Activated T-cell treated with anti-CD3 and anti-CD28 coated beads, Interleukin-2, amount 50 U/mL, for 24 hours (primary cell): ENCODE measurements around the gene OCA2.

ENCODE experiments used
- DNase-seq: peaks from one replicate; pipeline ENCODE4 v3.0.0-alpha.2; 2020
- H3K27ac Mint-ChIP-seq: 2 replicates; pipeline ENCODE4 v1.8.0; 2020; ENCODE audit warnings: mild to moderate bottlenecking, mixed read lengths
- H3K27me3 Mint-ChIP-seq: 2 replicates; pipeline ENCODE4 v1.8.0; 2020; ENCODE audit warnings: mixed read lengths
- H3K36me3 Mint-ChIP-seq: 2 replicates; pipeline ENCODE4 v1.8.0; 2020; ENCODE audit warnings: low read depth, mixed read lengths
- H3K4me1 Mint-ChIP-seq: 2 replicates; pipeline ENCODE4 v1.8.0; 2020; ENCODE audit warnings: low read depth, mixed read lengths
- H3K4me3 Mint-ChIP-seq: 2 replicates; pipeline ENCODE4 v1.8.0; 2020; ENCODE audit warnings: mild to moderate bottlenecking, moderate library complexity, mixed read lengths
- H3K9me3 Mint-ChIP-seq: 2 replicates; pipeline ENCODE4 v1.8.0; 2020; ENCODE audit warnings: mixed read lengths

Gene OCA2

GRCh38 chr15:27934782-27935181 lies 164.3 kb downstream of the OCA2 start:
- DNase-seq: no peak
- H3K27me3 Mint-ChIP-seq: no peaks in the 10 kb centered on the region
- H3K9me3 Mint-ChIP-seq: peaks cover 15% of the 10 kb centered on the region
- no peaks in the 10 kb centered on the region for H3K36me3 Mint-ChIP-seq
- no peaks in the 10 kb centered on the region for H3K4me1 Mint-ChIP-seq
- H3K4me3 Mint-ChIP-seq: no peak overlapping the region
- no peak overlapping the region for H3K27ac Mint-ChIP-seq

- H3K4me1 Mint-ChIP-seq: no peaks in the 10 kb centered on the region
- no peaks in the 10 kb centered on the region for H3K27me3 Mint-ChIP-seq
- no peak overlapping the region for H3K27ac Mint-ChIP-seq
- no peaks in the 10 kb centered on the region for H3K36me3 Mint-ChIP-seq
- no peak overlapping the region for H3K4me3 Mint-ChIP-seq
- peaks cover 15% of the 10 kb centered on the region for H3K9me3 Mint-ChIP-seq
- DNase-seq: no peak
Observed at GRCh38 chr15:27933562-27933961, 165.6 kb downstream of the OCA2 start.

GRCh38 chr15:27932600-27932999 lies 166.5 kb downstream of the OCA2 start:
- Mint-ChIP-seq H3K4me3 (no peak overlapping the region), H3K36me3 (no peaks in the 10 kb centered on the region), H3K9me3 (peaks cover 15% of the 10 kb centered on the region), H3K27me3 (no peaks in the 10 kb centered on the region), H3K27ac (no peak overlapping the region), H3K4me1 (no peaks in the 10 kb centered on the region)
- DNase-seq: no peak

GRCh38 chr15:27928386-27928785 lies 170.7 kb downstream of the OCA2 start:
- no peak for DNase-seq
- Mint-ChIP-seq H3K4me3 (no peak overlapping the region), H3K4me1 (no peaks in the 10 kb centered on the region), H3K9me3 (peaks cover 18% of the 10 kb centered on the region), H3K27me3 (no peaks in the 10 kb centered on the region), H3K27ac (no peak overlapping the region), H3K36me3 (no peaks in the 10 kb centered on the region)

GRCh38 chr15:27912283-27912682 lies 186.8 kb downstream of the OCA2 start:
- Mint-ChIP-seq H3K27ac (no peak overlapping the region), H3K9me3 (peaks cover 6% of the 10 kb centered on the region), H3K36me3 (no peaks in the 10 kb centered on the region), H3K4me3 (no peak overlapping the region), H3K4me1 (no peaks in the 10 kb centered on the region), H3K27me3 (no peaks in the 10 kb centered on the region)
- DNase-seq: no peak

GRCh38 chr15:27906802-27907201 lies 192.3 kb downstream of the OCA2 start:
- H3K9me3 Mint-ChIP-seq: no peaks in the 10 kb centered on the region
- no peak overlapping the region for H3K4me3 Mint-ChIP-seq
- H3K27ac Mint-ChIP-seq: no peak overlapping the region
- DNase-seq: no peak
- H3K36me3 Mint-ChIP-seq: no peaks in the 10 kb centered on the region
- peaks cover 2% of the 10 kb centered on the region for H3K27me3 Mint-ChIP-seq
- H3K4me1 Mint-ChIP-seq: no peaks in the 10 kb centered on the region

- no peak for DNase-seq
- H3K4me3 Mint-ChIP-seq: no peak overlapping the region
- no peak overlapping the region for H3K27ac Mint-ChIP-seq
- H3K36me3 Mint-ChIP-seq: no peaks in the 10 kb centered on the region
- H3K27me3 Mint-ChIP-seq: peaks cover 2% of the 10 kb centered on the region
- H3K9me3 Mint-ChIP-seq: no peaks in the 10 kb centered on the region
- no peaks in the 10 kb centered on the region for H3K4me1 Mint-ChIP-seq
Observed at GRCh38 chr15:27903405-27903804, 195.7 kb downstream of the OCA2 start.

- no peak overlapping the region for H3K4me3 Mint-ChIP-seq
- no peaks in the 10 kb centered on the region for H3K9me3 Mint-ChIP-seq
- no peak for DNase-seq
- H3K4me1 Mint-ChIP-seq: no peaks in the 10 kb centered on the region
- H3K36me3 Mint-ChIP-seq: no peaks in the 10 kb centered on the region
- no peak overlapping the region for H3K27ac Mint-ChIP-seq
- H3K27me3 Mint-ChIP-seq: peaks cover 2% of the 10 kb centered on the region
Observed at GRCh38 chr15:27902680-27903385, 196.3 kb downstream of the OCA2 start.

GRCh38 chr15:27899583-27900285 lies 199.4 kb downstream of the OCA2 start:
- no peak overlapping the region for H3K27ac Mint-ChIP-seq
- H3K36me3 Mint-ChIP-seq: no peaks in the 10 kb centered on the region
- peaks cover 2% of the 10 kb centered on the region for H3K27me3 Mint-ChIP-seq
- DNase-seq: no peak
- peaks cover under 1% of the 10 kb centered on the region for H3K9me3 Mint-ChIP-seq
- H3K4me1 Mint-ChIP-seq: no peaks in the 10 kb centered on the region
- H3K4me3 Mint-ChIP-seq: no peak overlapping the region

GRCh38 chr15:27897481-27897880 lies 201.6 kb downstream of the OCA2 start:
- Mint-ChIP-seq H3K27ac (no peak overlapping the region), H3K27me3 (no peaks in the 10 kb centered on the region), H3K9me3 (peaks cover 19% of the 10 kb centered on the region), H3K4me3 (no peak overlapping the region), H3K4me1 (no peaks in the 10 kb centered on the region), H3K36me3 (no peaks in the 10 kb centered on the region)
- DNase-seq: no peak

- peaks cover 32% of the 10 kb centered on the region for H3K9me3 Mint-ChIP-seq
- no peaks in the 10 kb centered on the region for H3K36me3 Mint-ChIP-seq
- no peaks in the 10 kb centered on the region for H3K4me1 Mint-ChIP-seq
- H3K27ac Mint-ChIP-seq: no peak overlapping the region
- H3K27me3 Mint-ChIP-seq: no peaks in the 10 kb centered on the region
- no peak overlapping the region for H3K4me3 Mint-ChIP-seq
- no peak for DNase-seq
Observed at GRCh38 chr15:27894645-27895044, 204.5 kb downstream of the OCA2 start.

- H3K4me3 Mint-ChIP-seq: no peak overlapping the region
- H3K4me1 Mint-ChIP-seq: no peaks in the 10 kb centered on the region
- DNase-seq: no peak
- H3K36me3 Mint-ChIP-seq: no peaks in the 10 kb centered on the region
- H3K27ac Mint-ChIP-seq: no peak overlapping the region
- peaks cover 15% of the 10 kb centered on the region for H3K27me3 Mint-ChIP-seq
- peaks cover 38% of the 10 kb centered on the region for H3K9me3 Mint-ChIP-seq
Observed at GRCh38 chr15:27889258-27889657, 209.9 kb downstream of the OCA2 start.

GRCh38 chr15:27885201-27885600 lies 213.9 kb downstream of the OCA2 start:
- no peak for DNase-seq

GRCh38 chr15:27884726-27885125 lies 214.4 kb downstream of the OCA2 start:
- no peaks in the 10 kb centered on the region for H3K4me1 Mint-ChIP-seq
- H3K4me3 Mint-ChIP-seq: no peak overlapping the region
- H3K27ac Mint-ChIP-seq: no peak overlapping the region
- H3K27me3 Mint-ChIP-seq: peaks cover 18% of the 10 kb centered on the region
- H3K9me3 Mint-ChIP-seq: peaks cover 18% of the 10 kb centered on the region
- H3K36me3 Mint-ChIP-seq: no peaks in the 10 kb centered on the region
- DNase-seq: no peak

More at GRCh38 chr15:27885201-27885600, 213.9 kb downstream of the OCA2 start:
- Mint-ChIP-seq H3K27me3 (peaks cover 18% of the 10 kb centered on the region), H3K4me1 (no peaks in the 10 kb centered on the region), H3K9me3 (peaks cover 20% of the 10 kb centered on the region), H3K4me3 (no peak overlapping the region), H3K36me3 (no peaks in the 10 kb centered on the region), H3K27ac (no peak overlapping the region)

- peaks cover 6% of the 10 kb centered on the region for H3K9me3 Mint-ChIP-seq
- H3K27me3 Mint-ChIP-seq: peaks cover 4% of the 10 kb centered on the region
Observed at GRCh38 chr15:27878841-27879240, 220.3 kb downstream of the OCA2 start.

More at GRCh38 chr15:27878841-27879240, 220.3 kb downstream of the OCA2 start:
- Mint-ChIP-seq H3K36me3 (no peaks in the 10 kb centered on the region), H3K27ac (no peak overlapping the region), H3K4me3 (no peak overlapping the region), H3K4me1 (no peaks in the 10 kb centered on the region)
- no peak for DNase-seq
